ENCODE measurements around the gene USP49.

DNA sequence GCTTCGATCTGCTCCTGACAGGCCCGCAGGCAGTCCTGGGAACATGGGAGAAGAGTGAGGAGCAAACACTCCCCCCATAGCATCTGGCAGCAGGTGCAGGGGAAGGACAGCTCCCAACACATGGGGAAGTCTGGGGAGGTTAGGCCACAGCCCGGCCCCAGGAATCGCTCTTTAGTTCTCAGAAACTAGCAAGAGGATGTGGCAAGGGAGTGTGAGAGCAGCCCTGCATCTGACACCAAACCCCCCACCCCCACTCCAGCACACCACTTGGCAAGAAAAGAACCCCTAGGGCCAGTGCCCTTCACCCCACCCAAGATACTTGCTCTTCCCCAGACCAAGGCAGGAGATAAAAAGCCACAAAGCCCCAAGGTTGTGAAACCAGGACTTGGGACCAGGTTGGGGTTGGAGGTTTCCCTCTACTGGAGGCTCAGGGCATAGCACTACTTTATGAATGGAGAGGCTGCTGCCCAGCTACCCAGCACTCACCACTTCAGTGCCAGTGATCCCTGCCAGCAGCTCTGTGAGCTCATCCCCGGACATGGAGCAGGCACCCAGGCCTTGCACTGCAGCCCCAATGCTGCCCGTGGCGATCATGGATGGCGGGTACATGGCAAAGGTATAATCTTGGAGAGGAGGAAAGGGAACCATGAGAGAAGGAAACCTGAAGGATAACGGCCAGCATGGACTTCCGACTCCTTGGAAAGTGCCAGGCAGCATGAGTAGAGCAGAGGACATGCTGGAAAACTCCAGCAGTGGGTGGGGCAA lies 41.1 kb upstream of the USP49 start:
- TF ChIP-seq, protein P1, sequence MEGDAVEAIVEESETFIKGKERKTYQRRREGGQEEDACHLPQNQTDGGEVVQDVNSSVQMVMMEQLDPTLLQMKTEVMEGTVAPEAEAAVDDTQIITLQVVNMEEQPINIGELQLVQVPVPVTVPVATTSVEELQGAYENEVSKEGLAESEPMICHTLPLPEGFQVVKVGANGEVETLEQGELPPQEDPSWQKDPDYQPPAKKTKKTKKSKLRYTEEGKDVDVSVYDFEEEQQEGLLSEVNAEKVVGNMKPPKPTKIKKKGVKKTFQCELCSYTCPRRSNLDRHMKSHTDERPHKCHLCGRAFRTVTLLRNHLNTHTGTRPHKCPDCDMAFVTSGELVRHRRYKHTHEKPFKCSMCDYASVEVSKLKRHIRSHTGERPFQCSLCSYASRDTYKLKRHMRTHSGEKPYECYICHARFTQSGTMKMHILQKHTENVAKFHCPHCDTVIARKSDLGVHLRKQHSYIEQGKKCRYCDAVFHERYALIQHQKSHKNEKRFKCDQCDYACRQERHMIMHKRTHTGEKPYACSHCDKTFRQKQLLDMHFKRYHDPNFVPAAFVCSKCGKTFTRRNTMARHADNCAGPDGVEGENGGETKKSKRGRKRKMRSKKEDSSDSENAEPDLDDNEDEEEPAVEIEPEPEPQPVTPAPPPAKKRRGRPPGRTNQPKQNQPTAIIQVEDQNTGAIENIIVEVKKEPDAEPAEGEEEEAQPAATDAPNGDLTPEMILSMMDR (IDR thresholded peaks at IDR 0.05) = peak in 5 of 7 experiments; percentile 60 to 85 (median 72)
- no peak for TF ChIP-seq EP300 (IDR thresholded peaks at IDR 0.05)
- TF ChIP-seq POLR2A (IDR thresholded peaks at IDR 0.05) = no peak

Measured in stomach (tissue), 4 donors.